H1 (cell line): ENCODE measurements around the gene EPN2. TPM values are rescaled to one million over a fixed set of nuclear protein-coding genes. Genes with fewer than 3 reads are reported as not detected.

ENCODE experiments used
- CTCF ChIA-PET: fragments of 300-600 bp; sonication (Branson Sonifier 250); formaldehyde crosslinking; loops from one replicate; lab custom pipeline; 2021; ENCODE audit not compliant: partially characterized antibody; lab: Charles Lee
- POLR2A ChIA-PET: fragments of 300-600 bp; sonication (Branson Sonifier 250); formaldehyde crosslinking; loops from one replicate; lab custom pipeline; 2021; ENCODE audit warnings: inconsistent platforms; ENCODE audit not compliant: partially characterized antibody; lab: Charles Lee
- DNase-seq, 2 experiments: peaks; one replicate each; pipeline versions ENCODE4 v3.0.0 to v3.0.0-alpha.2; 2010 to 2022; ENCODE audit warnings: low spot score in 2 of 2, low read depth in 1 of 2, mixed read lengths in 1 of 2
- FAIRE-seq: peaks from 2 replicates; lab custom pipeline; 2011; peaks lifted over from hg19 to GRCh38; lab: Jason Lieb, UNC
- H2AFZ ChIP-seq: 2 replicates; pipeline ENCODE4 v1.8.1; 2012; ENCODE audit warnings: low read length, inconsistent platforms
- H2AK5ac ChIP-seq: 2 replicates; pipeline ENCODE4 v1.6.1; 2013; ENCODE audit warnings: low read depth, low read length
- H2BK120ac ChIP-seq: replicated peaks from 2 replicates; pipeline ENCODE3; 2013; ENCODE audit warnings: low read depth, low read length, inconsistent platforms
- H2BK12ac ChIP-seq: 2 replicates; pipeline ENCODE4 v1.6.1; 2013; ENCODE audit warnings: low read depth, low read length
- H2BK15ac ChIP-seq: 2 replicates; pipeline ENCODE4 v1.6.1; 2013; ENCODE audit warnings: low read length
- H2BK20ac ChIP-seq: 2 replicates; pipeline ENCODE4 v1.6.1; 2013; ENCODE audit warnings: low read length
- H2BK5ac ChIP-seq: 2 replicates; pipeline ENCODE4 v1.6.1; 2013; ENCODE audit warnings: low read depth, low read length
- H3K14ac ChIP-seq: 2 replicates; pipeline ENCODE4 v1.6.1; 2013; ENCODE audit warnings: inconsistent platforms; ENCODE audit not compliant: insufficient read length
- H3K18ac ChIP-seq: 2 replicates; pipeline ENCODE4 v1.6.1; 2013; ENCODE audit warnings: low read length; ENCODE audit errors: extremely low read depth
- H3K23ac ChIP-seq: 2 replicates; pipeline ENCODE4 v1.6.1; 2013; ENCODE audit warnings: inconsistent platforms; ENCODE audit not compliant: insufficient read length
- H3K23me2 ChIP-seq: 2 replicates; pipeline ENCODE4 v1.6.1; 2013; ENCODE audit warnings: low read depth, low read length
- H3K27ac ChIP-seq: 2 replicates; pipeline ENCODE4 v1.6.1; 2011; ENCODE audit warnings: low read depth, low read length, inconsistent platforms
- H3K27me3 ChIP-seq, 4 experiments: replicated peaks in 1 of 4; 1 replicate in 1 of 4; 2 replicates in 3 of 4; pipeline versions ENCODE4 v1.6.1 to v1.8.1; 2011 to 2013; ENCODE audit warnings: low read length in 3 of 4, mild to moderate bottlenecking in 3 of 4, inconsistent platforms in 2 of 4, mixed read lengths in 2 of 4, moderate library complexity in 1 of 4; ENCODE audit not compliant: control insufficient read depth in 3 of 4, insufficient read depth in 3 of 4; ENCODE audit errors: extremely low read depth in 1 of 4
- H3K36me3 ChIP-seq, 4 experiments: 2 replicates each; pipeline versions ENCODE4 v1.6.1 to v1.8.1; 2011 to 2013; ENCODE audit warnings: mild to moderate bottlenecking in 4 of 4, low read length in 3 of 4, moderate library complexity in 2 of 4, control low read depth in 1 of 4, inconsistent platforms in 1 of 4; ENCODE audit not compliant: insufficient read depth in 4 of 4, control insufficient read depth in 2 of 4
- H3K4ac ChIP-seq: replicated peaks from 2 replicates; pipeline ENCODE3; 2013; ENCODE audit warnings: low read length, low read depth, mixed read lengths, inconsistent platforms; ENCODE audit not compliant: insufficient read length
- H3K4me1 ChIP-seq, 4 experiments: replicated peaks in 1 of 4; 1 replicate in 1 of 4; 2 replicates in 3 of 4; pipeline versions ENCODE4 v1.6.1 to v1.8.1; 2011 to 2013; ENCODE audit warnings: low read length in 3 of 4, inconsistent platforms in 2 of 4, mixed read lengths in 1 of 4; ENCODE audit not compliant: insufficient read depth in 4 of 4, control insufficient read depth in 3 of 4
- H3K4me2 ChIP-seq, 2 experiments: 2 replicates each; pipeline versions ENCODE4 v1.6.1 to v1.8.1; 2011 to 2013; ENCODE audit warnings: low read depth in 2 of 2, low read length in 2 of 2, control low read depth in 1 of 2, inconsistent platforms in 1 of 2, mild to moderate bottlenecking in 1 of 2; ENCODE audit not compliant: insufficient read depth in 1 of 2
- H3K4me3 ChIP-seq, 4 experiments: fragments of 200-600, 300-600 bp in 1 of 4; sonication (generic), shearing (Covaris generic), sonication (Bioruptor Twin) in 1 of 4; 2 replicates each; pipeline versions ENCODE4 v1.5.1 to v1.8.1; 2011 to 2016; ENCODE audit warnings: low read length in 4 of 4, low read depth in 3 of 4, control low read depth in 2 of 4, inconsistent platforms in 2 of 4, mild to moderate bottlenecking in 2 of 4, mixed read lengths in 1 of 4, moderate library complexity in 1 of 4; ENCODE audit not compliant: insufficient read depth in 2 of 4; ENCODE audit errors: extremely low read depth in 1 of 4
- H3K56ac ChIP-seq: replicated peaks from 2 replicates; pipeline ENCODE3; 2013; ENCODE audit warnings: low read depth, mild to moderate bottlenecking, mixed read lengths, low read length, inconsistent platforms; ENCODE audit not compliant: insufficient read length
- H3K79me1 ChIP-seq: 2 replicates; pipeline ENCODE4 v1.6.1; 2013; ENCODE audit warnings: low read depth, low read length, control low read depth
- H3K79me2 ChIP-seq, 2 experiments: 2 replicates each; pipeline versions ENCODE4 v1.6.1 to v1.8.1; 2012 to 2013; ENCODE audit warnings: low read length in 2 of 2, mild to moderate bottlenecking in 2 of 2, inconsistent platforms in 1 of 2; ENCODE audit not compliant: insufficient read depth in 2 of 2, control insufficient read depth in 1 of 2
- H3K9ac ChIP-seq, 4 experiments: replicated peaks in 1 of 4; 1 replicate in 1 of 4; 2 replicates in 3 of 4; pipeline versions ENCODE4 v1.6.1 to v1.8.1; 2011 to 2013; ENCODE audit warnings: low read depth in 3 of 4, low read length in 3 of 4, control low read depth in 2 of 4, mild to moderate bottlenecking in 2 of 4, moderate library complexity in 2 of 4, inconsistent platforms in 1 of 4; ENCODE audit errors: extremely low read depth in 1 of 4
- H3K9me3 ChIP-seq, 2 experiments: 2 replicates each; pipeline versions ENCODE4 v1.6.1 to v1.8.1; 2012 to 2013; ENCODE audit warnings: mild to moderate bottlenecking in 2 of 2, moderate library complexity in 2 of 2, control low read depth in 1 of 2, inconsistent platforms in 1 of 2, low read depth in 1 of 2, low read length in 1 of 2, mixed read lengths in 1 of 2; ENCODE audit not compliant: insufficient read depth in 2 of 2
- H4K20me1 ChIP-seq, 2 experiments: replicated peaks in 1 of 2; 2 replicates each; pipeline versions ENCODE3 to v1.8.1; 2011 to 2013; ENCODE audit warnings: inconsistent platforms in 2 of 2, low read length in 2 of 2, mild to moderate bottlenecking in 1 of 2; ENCODE audit not compliant: insufficient read depth in 2 of 2, control insufficient read depth in 1 of 2
- H4K5ac ChIP-seq: 2 replicates; pipeline ENCODE4 v1.6.1; 2013; ENCODE audit warnings: low read length, low read depth, mixed read lengths, inconsistent platforms; ENCODE audit not compliant: insufficient read length
- H4K8ac ChIP-seq: 2 replicates; pipeline ENCODE4 v1.8.0; 2013; ENCODE audit warnings: mild to moderate bottlenecking, moderate library complexity, low read length, inconsistent platforms; ENCODE audit not compliant: insufficient read depth; ENCODE audit errors: extremely low read depth
- H4K91ac ChIP-seq: replicated peaks from 2 replicates; pipeline ENCODE3; 2013; ENCODE audit warnings: low read length, mixed read lengths, inconsistent platforms; ENCODE audit not compliant: insufficient read length
- CEBPB ChIP-seq: IDR thresholded peaks from 2 replicates; pipeline ENCODE4 v1.6.1; 2012; ENCODE audit warnings: low read depth, low read length
- NANOG ChIP-seq: IDR thresholded peaks from 2 replicates; pipeline ENCODE4 v1.6.1; 2011; ENCODE audit warnings: low read length, low read depth, mild to moderate bottlenecking, inconsistent platforms; ENCODE audit not compliant: insufficient read depth, poor library complexity, severe bottlenecking
- RAD21 ChIP-seq, 2 experiments: IDR thresholded peaks in 1 of 2; conservative IDR thresholded peaks in 1 of 2; 2 replicates each; pipeline ENCODE4 v1.6.1; 2011; ENCODE audit warnings: low read depth in 2 of 2, low read length in 2 of 2, improper control_type of control experiment in 1 of 2, inconsistent platforms in 1 of 2, mild to moderate bottlenecking in 1 of 2, moderate library complexity in 1 of 2
- WGBS, 2 experiments: shearing (Covaris generic) in 1 of 2; methylation state at CpG; one replicate each; pipeline versions ENCODE4 v1.1.6 to v1.1.7; 2013 to 2015; ENCODE audit warnings: low lambda C conversion rate in 2 of 2, mixed read lengths in 2 of 2, inconsistent platforms in 1 of 2, low coverage in 1 of 2, missing lambda C conversion rate in 1 of 2; ENCODE audit not compliant: insufficient replicate concordance in 2 of 2, insufficient coverage in 1 of 2, insufficient read length in 1 of 2; ENCODE audit errors: extremely low coverage in 1 of 2, missing lambda C conversion rate in 1 of 2; 5-methylcytosine and 5-hydroxymethylcytosine counted together
- polyA plus RNA-seq, 7 experiments: library from polyadenylated mRNA; depleted of rRNA in 3 of 7; stranded (reverse) in 5 of 7; unstranded in 2 of 7; fragments of >200 nt in 5 of 7; fragments of 200-250 nt in 2 of 7; gene quantifications; 1 replicate in 5 of 7; 2 replicates in 1 of 7; 4 replicates in 1 of 7; pipeline versions ENCODE4 v1.2.1 to v1.2.3, GENCODE V29; 2011 to 2013; ENCODE audit warnings: missing spikeins in 2 of 7, mixed read lengths in 2 of 7
- total RNA-seq: library from RNA; stranded (reverse); fragmentation: NEBNext Ultra II Directional; extraction: Animal tissue kit (Norgen Biotek cat#: 25700); gene quantifications from 2 replicates; pipeline ENCODE4 v1.2.1, GENCODE V29; 2021
- TF ChIP-seq, protein P1 (sequence below), 3 experiments: IDR thresholded peaks; 1 replicate in 2 of 3; 2 replicates in 1 of 3; pipeline versions ENCODE4 v1.5.1 to v1.6.1; 2011; ENCODE audit warnings: low read length in 3 of 3, mild to moderate bottlenecking in 3 of 3, inconsistent platforms in 2 of 3, low read depth in 1 of 3, moderate library complexity in 1 of 3; ENCODE audit not compliant: insufficient read depth in 1 of 3; ENCODE audit errors: control extremely low read depth in 1 of 3

Gene EPN2
- total and polyA plus RNA-seq, 2 of the 8 experiments (the other 6 are each of a cell fraction or from before 2014, with no cell fraction given): 28.7 to 55.8 TPM

DNA sequence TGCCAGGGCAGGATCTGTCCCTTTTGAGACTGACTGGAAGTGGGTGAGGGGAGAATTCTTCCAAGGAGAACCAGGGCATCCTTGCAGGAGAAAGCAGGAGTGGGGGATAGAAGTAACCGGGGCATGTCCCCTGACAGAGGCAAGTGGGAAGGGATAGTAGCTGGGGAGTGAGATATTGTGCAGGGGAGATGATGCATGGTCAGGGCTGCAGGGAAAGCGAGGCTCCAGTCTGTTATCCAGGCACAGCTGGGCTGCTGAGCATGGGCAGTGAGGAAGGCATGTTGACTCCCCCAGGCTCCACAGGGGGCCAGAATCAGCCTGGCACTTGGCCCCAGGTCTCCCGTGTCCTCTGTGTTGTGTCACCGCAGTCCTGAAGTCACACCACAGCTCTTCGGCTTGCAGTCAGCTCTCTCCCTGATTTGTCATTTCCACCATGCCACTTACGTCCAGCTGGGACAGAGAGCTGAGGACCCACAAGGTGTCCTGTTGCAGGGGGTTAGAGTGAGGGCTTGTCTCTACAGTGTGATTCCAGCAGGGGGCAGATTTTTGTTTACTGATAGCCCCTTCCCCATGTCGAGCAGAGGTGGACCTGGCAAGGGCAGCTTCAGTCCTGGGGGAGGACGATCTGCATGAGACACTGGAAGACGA is 84.4 kb downstream of the EPN2 start:
- Histone ChIP-seq H2BK120ac (no peak overlapping the region), H4K8ac (no peak overlapping the region), H3K23me2 (no peaks in the 10 kb centered on the region), H3K4me2 (no peak overlapping the region), H2BK5ac (no peak overlapping the region), H2AFZ (no peak overlapping the region), H3K36me3 (no peaks in the 10 kb centered on the region; a peak in 2 of 8 replicates), H3K4ac (no peak overlapping the region), H3K14ac (no peak overlapping the region), H3K9me3 (peaks cover 0 to 6% of the 10 kb centered on the region in 2 experiments; a peak in 1 of 4 replicates), H3K9ac (no peak overlapping the region), H3K79me2 (no peaks in the 10 kb centered on the region), H4K91ac (no peak overlapping the region), H3K56ac (no peak overlapping the region), H2AK5ac (no peak overlapping the region), H3K18ac (no peak overlapping the region), H3K4me3 (no peak overlapping the region), H2BK20ac (0 out of 2 replicates have a peak overlapping the region, but pooled peaks have one; percentile 9), H4K5ac (no peak overlapping the region), H4K20me1 (peaks cover 0 to 3% of the 10 kb centered on the region in 2 experiments), H2BK15ac (no peak overlapping the region), H3K27ac (no peak overlapping the region), H3K79me1 (no peaks in the 10 kb centered on the region), H3K27me3 (no peaks in the 10 kb centered on the region), H3K4me1 (peaks cover 0 to 16% (median 8%) of the 10 kb centered on the region in 4 experiments; a peak in 6 of 7 replicates), H3K23ac (no peak overlapping the region), H2BK12ac (no peak overlapping the region)
- DNase-seq (no peak), FAIRE-seq (no peak)
- WGBS, 2 experiments: 84% methylated on average over 9 of the region's 9 CpGs; no CpG with 5 or more reads in 1 of the 2 experiments
- CTCF ChIA-PET: interaction anchor here (0.6 to 4.5 kb wide), 24 partner anchors 11 to 441 kb away, joined by 3 to 70 read pairs (median 5); partner anchors contain the start of gene B9D1
- POLR2A ChIA-PET: interaction anchor here (0.8 to 1.1 kb wide), 3 partner anchors 16 to 18 kb away, joined by 3 to 5 read pairs (median 4); no protein-coding TSS in a partner anchor
- TF ChIP-seq NANOG: no peak
- TF ChIP-seq RAD21 (IDR thresholded peaks at IDR 0.05 in 1 of 2, conservative IDR thresholded peaks at IDR 0.05 in 1 of 2; ENCODE audit: low read depth in 2 of 2, low read length in 2 of 2): peak in 1 of 2 experiments; percentile 40; a peak in 3 of 4 replicates
- TF ChIP-seq CEBPB: no peak
- TF ChIP-seq, protein P1, sequence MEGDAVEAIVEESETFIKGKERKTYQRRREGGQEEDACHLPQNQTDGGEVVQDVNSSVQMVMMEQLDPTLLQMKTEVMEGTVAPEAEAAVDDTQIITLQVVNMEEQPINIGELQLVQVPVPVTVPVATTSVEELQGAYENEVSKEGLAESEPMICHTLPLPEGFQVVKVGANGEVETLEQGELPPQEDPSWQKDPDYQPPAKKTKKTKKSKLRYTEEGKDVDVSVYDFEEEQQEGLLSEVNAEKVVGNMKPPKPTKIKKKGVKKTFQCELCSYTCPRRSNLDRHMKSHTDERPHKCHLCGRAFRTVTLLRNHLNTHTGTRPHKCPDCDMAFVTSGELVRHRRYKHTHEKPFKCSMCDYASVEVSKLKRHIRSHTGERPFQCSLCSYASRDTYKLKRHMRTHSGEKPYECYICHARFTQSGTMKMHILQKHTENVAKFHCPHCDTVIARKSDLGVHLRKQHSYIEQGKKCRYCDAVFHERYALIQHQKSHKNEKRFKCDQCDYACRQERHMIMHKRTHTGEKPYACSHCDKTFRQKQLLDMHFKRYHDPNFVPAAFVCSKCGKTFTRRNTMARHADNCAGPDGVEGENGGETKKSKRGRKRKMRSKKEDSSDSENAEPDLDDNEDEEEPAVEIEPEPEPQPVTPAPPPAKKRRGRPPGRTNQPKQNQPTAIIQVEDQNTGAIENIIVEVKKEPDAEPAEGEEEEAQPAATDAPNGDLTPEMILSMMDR (IDR thresholded peaks at IDR 0.05; ENCODE audit: control extremely low read depth in 1 of 3, insufficient read depth in 1 of 3, low read depth in 1 of 3, low read length in 3 of 3): peak; percentile 38 to 61 (median 56)
